CD14-positive monocyte (primary cell): Measurements from ENCODE around the gene ZSCAN9. TPM values are rescaled to one million over a fixed set of nuclear protein-coding genes. Genes with fewer than 3 reads are reported as not detected.
A peak's percentile ranks its signal among the peaks of the same experiment; 100 is the strongest.

ENCODE experiments used
- DNase-seq, 3 donors: peaks; one replicate each; pipeline ENCODE4 v3.0.0-alpha.2; 2011 to 2022
- H2AFZ ChIP-seq: 2 replicates; pipeline ENCODE4 v1.6.0; 2012; ENCODE audit warnings: mild to moderate bottlenecking, low read depth, low read length, inconsistent platforms; ENCODE audit not compliant: insufficient read depth, poor library complexity, severe bottlenecking
- H3K27ac ChIP-seq, 2 donors: 1 replicate in 1 of 2; 2 replicates in 1 of 2; pipeline ENCODE4 v1.5.1; 2012 to 2013; ENCODE audit warnings: low read length in 2 of 2, control low read depth in 1 of 2, inconsistent platforms in 1 of 2, low read depth in 1 of 2, mild to moderate bottlenecking in 1 of 2
- H3K27me3 ChIP-seq, 2 donors: one replicate each; pipeline versions ENCODE4 v1.6.0 to v1.6.1; 2011 to 2013; ENCODE audit warnings: low read length in 2 of 2; ENCODE audit not compliant: control insufficient read depth in 2 of 2, insufficient read depth in 2 of 2
- H3K36me3 ChIP-seq, 2 donors: replicated peaks in 1 of 2; 1 replicate in 1 of 2; 2 replicates in 1 of 2; pipeline versions ENCODE4 v1.5.1 to v1.6.1; 2012 to 2013; ENCODE audit warnings: low read length in 2 of 2, control low read depth in 1 of 2, inconsistent platforms in 1 of 2, mild to moderate bottlenecking in 1 of 2; ENCODE audit not compliant: insufficient read depth in 2 of 2, control insufficient read depth in 1 of 2
- H3K4me1 ChIP-seq, 2 donors: 1 replicate in 1 of 2; 2 replicates in 1 of 2; pipeline versions ENCODE4 v1.5.1 to v1.6.1; 2012 to 2013; ENCODE audit warnings: low read length in 2 of 2, control low read depth in 1 of 2, inconsistent platforms in 1 of 2, mild to moderate bottlenecking in 1 of 2, moderate library complexity in 1 of 2; ENCODE audit not compliant: insufficient read depth in 2 of 2, control insufficient read depth in 1 of 2
- H3K4me2 ChIP-seq: replicated peaks from 2 replicates; pipeline ENCODE3; 2012; ENCODE audit warnings: low read length, moderate library complexity, mild to moderate bottlenecking; ENCODE audit not compliant: poor library complexity, severe bottlenecking; ENCODE audit errors: extremely low read depth
- H3K4me3 ChIP-seq, 3 experiments: fragments of 200-600 bp in 1 of 3; sonication (generic) in 1 of 3; replicated peaks in 1 of 3; 1 replicate in 2 of 3; 2 replicates in 1 of 3; pipeline ENCODE4 v1.5.1; 2011 to 2013; ENCODE audit warnings: low read length in 3 of 3, mild to moderate bottlenecking in 3 of 3, control low read depth in 2 of 3, low read depth in 2 of 3, inconsistent platforms in 1 of 3, moderate library complexity in 1 of 3
- H3K79me2 ChIP-seq: 2 replicates; pipeline ENCODE4 v1.6.0; 2012; ENCODE audit warnings: mild to moderate bottlenecking, control low read depth, inconsistent platforms, low read length, moderate library complexity; ENCODE audit not compliant: insufficient read depth
- H3K9ac ChIP-seq: 2 replicates; pipeline ENCODE4 v1.6.0; 2017; ENCODE audit warnings: low read length, mild to moderate bottlenecking; ENCODE audit not compliant: insufficient read depth, poor library complexity, severe bottlenecking
- H3K9me3 ChIP-seq, 2 donors: replicated peaks in 1 of 2; 1 replicate in 1 of 2; 2 replicates in 1 of 2; pipeline versions ENCODE4 v1.5.1 to v1.6.1; 2012 to 2013; ENCODE audit warnings: low read length in 2 of 2, control low read depth in 1 of 2; ENCODE audit not compliant: control insufficient read depth in 1 of 2, insufficient read depth in 1 of 2
- H4K20me1 ChIP-seq: 2 replicates; pipeline ENCODE4 v1.6.0; 2012; ENCODE audit warnings: mild to moderate bottlenecking, low read length, control low read depth, moderate library complexity; ENCODE audit not compliant: insufficient read depth
- H3K27ac Mint-ChIP-seq, 7 donors: one replicate each; pipeline ENCODE4 v1.8.0; 2020; ENCODE audit warnings: mild to moderate bottlenecking in 7 of 7, mixed read lengths in 7 of 7, moderate library complexity in 6 of 7, inconsistent platforms in 2 of 7
- H3K27me3 Mint-ChIP-seq, 3 donors: one replicate each; pipeline ENCODE4 v1.8.0; 2021 to 2022; ENCODE audit warnings: low read depth in 3 of 3, mild to moderate bottlenecking in 3 of 3, mixed read lengths in 3 of 3, moderate library complexity in 3 of 3, inconsistent platforms in 1 of 3
- H3K36me3 Mint-ChIP-seq, 2 donors: one replicate each; pipeline ENCODE4 v1.8.0; 2020; ENCODE audit warnings: mixed read lengths in 2 of 2, inconsistent platforms in 1 of 2, mild to moderate bottlenecking in 1 of 2
- H3K4me1 Mint-ChIP-seq: one replicate; pipeline ENCODE4 v1.8.0; 2020; ENCODE audit warnings: mild to moderate bottlenecking, mixed read lengths
- H3K4me3 Mint-ChIP-seq, 2 donors: one replicate each; pipeline ENCODE4 v1.8.0; 2020; ENCODE audit warnings: mild to moderate bottlenecking in 2 of 2, mixed read lengths in 2 of 2, moderate library complexity in 1 of 2
- H3K9me3 Mint-ChIP-seq, 7 donors: one replicate each; pipeline ENCODE4 v1.8.0; 2020 to 2022; ENCODE audit warnings: mixed read lengths in 7 of 7, mild to moderate bottlenecking in 6 of 7, moderate library complexity in 6 of 7, inconsistent platforms in 2 of 7
- WGBS: methylation state at CpG from one replicate; pipeline ENCODE4 v1.1.5; 2013; ENCODE audit warnings: missing lambda C conversion rate; ENCODE audit not compliant: insufficient coverage; 5-methylcytosine and 5-hydroxymethylcytosine counted together
- intact Hi-C, 2 donors: fragments of 100-400 bp; cut with micrococcal nuclease; formaldehyde crosslinking; loops; one replicate each; pipeline versions ENCODE4 v1.15.0 to v1.15.1; 2023
- polyA plus RNA-seq, 3 donors: library from polyadenylated mRNA; depleted of rRNA in 1 of 3; unstranded in 2 of 3; stranded (reverse) in 1 of 3; fragments of 300-500 nt in 2 of 3; fragments of >200 nt in 1 of 3; fragmentation: Illumina TruSeq in 2 of 3; gene quantifications; 1 replicate in 2 of 3; 2 replicates in 1 of 3; pipeline ENCODE4 v1.2.3, GENCODE V29; 2012 to 2021
- TF ChIP-seq, protein P1 (sequence below): fragments of 200-600 bp; IDR thresholded peaks from one replicate; pipeline ENCODE4 v1.8.0; 2022; ENCODE audit warnings: antibody characterized with exemption, mild to moderate bottlenecking

Gene ZSCAN9
- polyA plus RNA-seq, 3 donors = 2.2 to 11.6 (median 5.0) TPM

DNA sequence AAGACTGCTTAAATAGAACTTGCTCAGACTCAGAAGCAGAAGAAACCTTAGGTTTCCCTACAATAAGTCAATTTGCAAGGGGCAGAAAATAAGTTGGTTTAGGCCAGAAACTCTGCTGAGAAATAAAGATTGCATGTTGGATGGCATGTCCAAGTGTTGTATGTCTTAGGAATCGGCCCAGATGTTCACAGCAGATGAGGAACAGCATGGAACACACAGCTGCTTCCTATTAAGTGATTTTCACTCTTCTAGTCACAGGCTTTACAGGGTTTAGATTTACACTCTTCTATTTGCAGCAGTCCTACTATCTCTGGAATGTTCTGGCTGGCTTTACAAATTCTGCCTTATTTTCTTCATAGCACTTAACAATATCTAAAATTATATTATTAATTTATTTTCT, 23.8 kb downstream of the ZSCAN9 start:
- H3K9me3 Mint-ChIP-seq = peaks cover 0 to 5% (median 0%) of the 10 kb centered on the region in 7 donors
- no peak overlapping the region for H3K4me2 ChIP-seq
- H3K9ac ChIP-seq = no peak overlapping the region
- H3K4me3 Mint-ChIP-seq = no peak overlapping the region
- H3K27ac ChIP-seq = no peak overlapping the region
- no peak for DNase-seq
- peaks cover 29 to 32% of the 10 kb centered on the region in 2 donors for H3K4me1 ChIP-seq
- WGBS = no CpG with 5 or more reads among the region's 1 CpG
- H3K27me3 ChIP-seq = no peaks in the 10 kb centered on the region
- H3K79me2 ChIP-seq = peaks cover 16% of the 10 kb centered on the region
- peaks cover 0 to 1% (median 0%) of the 10 kb centered on the region in 3 donors for H3K27me3 Mint-ChIP-seq
- TF ChIP-seq, protein P1, sequence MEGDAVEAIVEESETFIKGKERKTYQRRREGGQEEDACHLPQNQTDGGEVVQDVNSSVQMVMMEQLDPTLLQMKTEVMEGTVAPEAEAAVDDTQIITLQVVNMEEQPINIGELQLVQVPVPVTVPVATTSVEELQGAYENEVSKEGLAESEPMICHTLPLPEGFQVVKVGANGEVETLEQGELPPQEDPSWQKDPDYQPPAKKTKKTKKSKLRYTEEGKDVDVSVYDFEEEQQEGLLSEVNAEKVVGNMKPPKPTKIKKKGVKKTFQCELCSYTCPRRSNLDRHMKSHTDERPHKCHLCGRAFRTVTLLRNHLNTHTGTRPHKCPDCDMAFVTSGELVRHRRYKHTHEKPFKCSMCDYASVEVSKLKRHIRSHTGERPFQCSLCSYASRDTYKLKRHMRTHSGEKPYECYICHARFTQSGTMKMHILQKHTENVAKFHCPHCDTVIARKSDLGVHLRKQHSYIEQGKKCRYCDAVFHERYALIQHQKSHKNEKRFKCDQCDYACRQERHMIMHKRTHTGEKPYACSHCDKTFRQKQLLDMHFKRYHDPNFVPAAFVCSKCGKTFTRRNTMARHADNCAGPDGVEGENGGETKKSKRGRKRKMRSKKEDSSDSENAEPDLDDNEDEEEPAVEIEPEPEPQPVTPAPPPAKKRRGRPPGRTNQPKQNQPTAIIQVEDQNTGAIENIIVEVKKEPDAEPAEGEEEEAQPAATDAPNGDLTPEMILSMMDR = no peak
- H3K4me3 ChIP-seq = no peak overlapping the region
- intact Hi-C loops = no loop called here
- H3K9me3 ChIP-seq = no peaks in the 10 kb centered on the region
- peaks cover 39% of the 10 kb centered on the region for H3K4me1 Mint-ChIP-seq
- no peak overlapping the region for H3K27ac Mint-ChIP-seq
- H3K36me3 ChIP-seq = peaks cover 32 to 58% of the 10 kb centered on the region in 2 donors
- H4K20me1 ChIP-seq = no peaks in the 10 kb centered on the region
- H2AFZ ChIP-seq = no peak overlapping the region
- H3K36me3 Mint-ChIP-seq = peaks cover 50 to 54% of the 10 kb centered on the region in 2 donors

DNA sequence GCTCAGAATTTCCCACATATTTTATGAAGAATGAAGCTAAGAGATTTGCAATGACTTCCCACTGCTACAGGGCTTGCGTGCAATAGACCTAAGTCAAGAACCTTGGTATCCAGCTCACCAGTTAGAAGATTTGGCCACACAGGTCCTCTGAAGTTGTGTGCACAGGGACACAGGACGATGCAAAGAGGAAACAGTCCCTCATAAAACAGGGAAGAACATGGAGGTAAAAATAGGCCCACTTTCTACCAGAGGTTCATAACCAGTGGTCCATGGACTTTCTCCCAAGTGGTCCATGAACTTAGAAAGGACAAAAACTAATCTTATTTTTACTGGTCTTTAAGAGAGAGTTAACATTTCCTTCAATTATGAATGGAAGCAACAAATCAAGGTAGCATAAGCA, 25.7 kb downstream of the ZSCAN9 start:
- Histone ChIP-seq H3K9me3 (no peaks in the 10 kb centered on the region), H3K4me1 (peaks cover 33 to 39% of the 10 kb centered on the region in 2 donors), H3K27ac (no peak overlapping the region), H2AFZ (no peak overlapping the region), H3K27me3 (no peaks in the 10 kb centered on the region), H3K4me2 (peak overlapping the region; percentile 88), H3K79me2 (peaks cover 16% of the 10 kb centered on the region), H3K9ac (no peak overlapping the region), H4K20me1 (no peaks in the 10 kb centered on the region), H3K4me3 (peak overlapping the region in 1 of 3 experiments; percentile 83), H3K36me3 (peaks cover 19 to 40% of the 10 kb centered on the region in 2 donors)
- Mint-ChIP-seq H3K4me1 (peaks cover 40% of the 10 kb centered on the region), H3K27ac (no peak overlapping the region), H3K4me3 (peak overlapping the region in 1 of 2 donors; percentile 51), H3K36me3 (peaks cover 32 to 36% of the 10 kb centered on the region in 2 donors), H3K9me3 (peaks cover 0 to 5% (median 0%) of the 10 kb centered on the region in 7 donors), H3K27me3 (peaks cover 0 to 1% (median 0%) of the 10 kb centered on the region in 3 donors)
- DNase-seq = no peak
- TF ChIP-seq, protein P1 = no peak
- no CpG with 5 or more reads among the region's 2 CpGs for WGBS
- intact Hi-C loops = loop anchor here (5.0 to 10.0 kb wide), 2 partner anchors 116 to 168 kb away; partner anchors contain the start of gene ZNF165 (in 1 of the 2)
